NCI-H2081 (cell line): ENCODE measurements around the gene MPPED1.

ENCODE experiments used
- DNase-seq, 2 experiments: peaks; one replicate each; lab custom pipeline; 2025; lab: John Stamatoyannopoulos, UW

The MPPED1 gene

GRCh38 chr22:43498856-43499253 lies 87.0 kb downstream of the MPPED1 start:
- no peak for DNase-seq

DNA sequence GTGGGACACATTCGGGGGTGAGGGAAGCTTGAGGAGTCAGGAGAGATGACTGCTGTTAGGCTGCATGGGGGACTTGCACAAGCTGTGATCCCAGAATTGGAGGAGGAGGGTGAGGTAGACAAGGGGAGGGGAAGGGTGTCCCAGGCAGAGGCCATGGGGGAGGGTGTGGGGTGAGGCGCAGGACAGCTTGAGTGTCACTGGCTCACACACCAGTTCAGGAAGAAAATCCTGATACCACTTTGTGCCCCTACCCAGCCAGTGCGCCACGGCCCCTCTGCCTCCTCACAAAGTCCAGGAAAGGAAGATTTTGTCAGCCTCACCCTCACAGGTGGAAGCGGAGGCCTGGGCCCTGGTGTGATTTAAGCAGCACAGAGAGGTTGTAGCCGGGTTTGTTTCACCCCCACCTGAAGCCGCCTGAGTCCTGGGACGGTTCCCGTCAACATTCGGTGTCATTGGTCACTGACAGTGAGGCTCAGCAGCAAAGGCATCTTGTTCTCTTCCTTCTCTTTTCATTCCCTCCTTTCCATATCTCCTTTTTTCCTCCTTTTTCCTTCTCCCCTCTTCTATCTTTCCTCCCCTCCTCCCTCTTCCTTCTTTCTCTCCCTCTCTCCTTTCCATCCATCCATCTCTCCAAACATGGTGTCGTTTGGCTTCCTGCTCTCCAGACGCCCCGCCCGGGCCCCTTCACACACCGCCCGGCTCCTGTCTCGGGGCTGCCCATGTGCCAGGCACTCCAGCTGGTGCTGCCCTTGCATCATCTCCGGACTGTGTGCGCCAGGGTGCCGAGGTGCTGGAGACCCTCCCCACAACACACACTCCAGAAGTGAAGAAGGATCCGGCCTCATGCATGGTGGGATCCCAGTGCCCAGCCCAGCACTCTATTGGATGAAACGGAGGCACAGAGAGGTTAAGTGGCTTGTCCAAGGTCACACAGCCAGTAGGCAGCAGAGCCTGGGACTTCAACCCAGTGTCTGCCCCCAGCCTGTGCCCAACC lies 89.3 kb downstream of the MPPED1 start:
- DNase-seq = no peak

GRCh38 chr22:43501878-43502277 lies 90.1 kb downstream of the MPPED1 start:
- DNase-seq = no peak

DNA sequence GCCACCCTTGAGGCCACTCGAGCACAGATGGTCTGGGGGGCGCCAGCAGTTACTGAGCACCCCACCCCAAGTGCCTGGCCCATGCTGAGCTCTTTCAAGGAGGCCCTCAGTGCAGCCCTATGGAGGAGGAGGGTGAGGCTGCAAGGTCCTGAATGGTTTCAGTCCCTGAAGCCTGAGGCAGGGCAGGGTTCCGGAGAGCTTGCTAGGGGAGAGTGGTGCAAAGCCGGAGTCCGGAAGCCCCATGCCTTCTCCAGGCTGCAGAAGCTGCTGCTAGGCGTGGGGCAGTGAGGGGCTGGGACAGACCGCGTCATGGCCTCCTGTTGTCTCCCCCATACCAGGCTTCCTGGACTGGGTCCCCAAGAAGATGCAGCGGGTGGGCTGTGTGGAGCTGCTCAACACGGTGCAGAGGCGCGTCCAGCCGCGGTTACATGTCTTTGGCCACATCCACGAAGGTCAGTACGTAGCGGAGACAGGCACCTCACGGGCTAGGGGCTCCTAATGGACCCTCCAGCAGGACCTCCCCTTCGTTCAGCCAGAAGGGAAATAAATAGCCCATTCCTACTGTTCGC lies 90.6 kb downstream of the MPPED1 start:
- DNase-seq = no peak

GRCh38 chr22:43504068-43504467 lies 92.3 kb downstream of the MPPED1 start:
- no peak for DNase-seq

GRCh38 chr22:43504666-43505261 lies 93.0 kb downstream of the MPPED1 start:
- DNase-seq = no peak

DNA sequence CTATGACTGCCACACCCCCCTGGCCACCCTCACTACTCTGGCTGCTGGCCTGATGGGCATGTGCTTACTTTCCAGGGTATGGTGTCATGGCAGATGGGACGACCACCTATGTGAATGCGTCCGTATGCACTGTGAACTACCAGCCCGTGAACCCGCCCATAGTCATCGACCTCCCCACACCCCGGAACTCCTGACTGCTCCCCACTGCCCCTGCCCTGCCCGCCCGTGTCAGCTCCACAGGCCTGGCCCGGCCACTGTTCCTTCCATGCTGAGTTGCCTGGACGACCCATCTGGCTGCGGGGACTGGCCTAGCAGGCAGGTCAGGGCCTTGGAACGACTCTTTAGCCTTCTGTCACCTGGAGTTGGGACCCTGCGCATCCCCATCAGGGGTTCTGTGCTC lies 93.6 kb downstream of the MPPED1 start:
- DNase-seq = no peak

DNA sequence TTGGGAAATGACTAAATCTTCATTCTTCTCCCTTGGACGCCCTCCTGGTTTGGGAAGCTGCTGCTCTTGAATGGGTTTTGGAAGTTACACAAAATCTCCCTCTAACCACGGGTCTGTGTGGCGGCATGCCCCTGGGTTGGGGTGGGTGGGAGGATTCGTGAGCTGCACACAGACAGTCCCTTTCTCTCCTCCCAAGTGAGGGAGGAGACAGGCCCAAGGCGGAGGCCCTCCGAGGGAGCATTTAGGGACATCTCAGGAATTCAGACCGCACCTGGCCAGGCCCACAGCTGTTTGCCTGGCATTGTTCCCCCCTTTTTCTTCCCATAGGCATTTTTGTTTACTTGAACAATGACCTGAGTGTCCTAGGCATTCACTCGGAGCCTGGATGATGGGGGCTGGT lies 94.1 kb downstream of the MPPED1 start:
- no peak for DNase-seq

DNA sequence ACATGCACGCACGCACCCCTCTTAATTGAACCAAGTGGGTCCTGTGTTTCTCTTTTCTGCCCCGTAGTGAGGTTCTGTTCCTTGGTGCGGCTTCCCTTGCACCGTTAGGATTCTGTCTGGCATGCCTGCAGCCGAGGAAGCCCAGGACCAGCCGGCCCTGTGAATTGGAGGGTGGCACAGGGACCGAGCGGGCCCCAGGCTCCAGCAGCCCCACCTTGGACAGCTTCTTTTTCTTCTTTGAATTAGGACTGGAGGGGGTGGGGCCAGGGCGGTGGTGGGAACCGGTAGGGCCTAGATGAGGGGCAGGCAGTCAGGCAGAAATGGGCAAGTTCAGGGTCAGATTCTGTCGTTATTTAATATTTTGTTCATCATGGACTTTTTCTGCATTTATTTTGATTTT lies 94.7 kb downstream of the MPPED1 start:
- no peak for DNase-seq

DNA sequence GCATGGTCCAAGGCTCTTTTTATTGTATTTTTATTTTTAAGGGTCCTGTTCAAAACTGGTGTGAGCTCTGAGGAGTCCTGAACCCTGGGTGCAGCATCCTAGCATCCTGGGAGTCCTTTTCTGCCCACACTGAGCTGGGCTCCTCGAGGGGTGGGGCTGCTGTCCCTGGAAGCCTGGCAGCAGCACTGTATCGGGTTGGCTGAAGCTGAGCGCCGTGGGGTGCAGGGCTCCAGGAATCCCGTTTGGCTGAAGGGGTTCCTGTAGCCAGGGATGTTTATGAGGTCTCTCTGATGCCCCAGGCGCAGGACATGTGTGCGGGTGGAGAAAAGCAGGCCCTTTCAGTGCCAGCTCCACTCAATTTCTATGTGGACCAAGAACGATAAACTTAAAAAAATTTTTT lies 95.4 kb downstream of the MPPED1 start:
- no peak for DNase-seq

GRCh38 chr22:43508489-43508888 lies 96.7 kb downstream of the MPPED1 start:
- DNase-seq = no peak

- no peak for DNase-seq
Measured at GRCh38 chr22:43509337-43509736, 97.5 kb downstream of the MPPED1 start.

DNA sequence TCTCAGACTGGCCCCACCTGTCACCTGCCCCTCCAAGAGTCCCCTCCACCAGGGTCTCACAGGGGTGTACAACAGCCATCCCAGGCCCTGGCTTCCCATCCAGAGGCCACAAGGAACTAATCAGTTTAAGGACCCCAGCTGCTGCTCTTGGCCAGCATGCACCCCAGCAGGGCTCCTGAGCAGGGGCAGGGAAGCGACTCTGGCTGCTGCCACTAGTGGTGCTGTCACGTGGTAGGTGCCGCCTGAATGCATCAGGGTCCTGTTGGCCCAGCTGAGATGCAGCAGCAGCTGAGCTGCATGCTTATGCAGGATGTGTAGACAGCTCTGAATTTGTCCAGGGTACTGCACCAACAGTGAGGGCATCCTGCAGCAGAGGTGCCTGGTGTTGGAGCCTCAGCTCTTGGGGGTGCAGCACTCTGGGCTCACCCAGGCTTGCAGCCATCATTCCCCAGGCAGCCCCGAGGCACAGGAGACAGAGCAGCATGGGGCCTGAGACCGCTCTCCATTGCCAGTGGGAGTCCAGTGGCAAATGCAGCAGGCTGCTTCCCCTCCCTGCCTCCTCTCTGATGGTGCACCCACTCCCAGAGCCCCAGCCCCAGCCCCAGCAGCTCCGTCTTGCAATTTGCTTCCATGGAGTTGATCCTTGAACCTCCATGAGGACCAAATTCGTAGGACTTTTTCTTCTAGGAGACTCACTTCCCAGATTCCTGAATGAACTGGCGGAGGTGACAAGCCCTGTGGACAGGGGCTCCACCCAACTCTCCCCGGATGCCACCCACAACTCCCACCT lies 98.7 kb downstream of the MPPED1 start:
- no peak for DNase-seq

DNA sequence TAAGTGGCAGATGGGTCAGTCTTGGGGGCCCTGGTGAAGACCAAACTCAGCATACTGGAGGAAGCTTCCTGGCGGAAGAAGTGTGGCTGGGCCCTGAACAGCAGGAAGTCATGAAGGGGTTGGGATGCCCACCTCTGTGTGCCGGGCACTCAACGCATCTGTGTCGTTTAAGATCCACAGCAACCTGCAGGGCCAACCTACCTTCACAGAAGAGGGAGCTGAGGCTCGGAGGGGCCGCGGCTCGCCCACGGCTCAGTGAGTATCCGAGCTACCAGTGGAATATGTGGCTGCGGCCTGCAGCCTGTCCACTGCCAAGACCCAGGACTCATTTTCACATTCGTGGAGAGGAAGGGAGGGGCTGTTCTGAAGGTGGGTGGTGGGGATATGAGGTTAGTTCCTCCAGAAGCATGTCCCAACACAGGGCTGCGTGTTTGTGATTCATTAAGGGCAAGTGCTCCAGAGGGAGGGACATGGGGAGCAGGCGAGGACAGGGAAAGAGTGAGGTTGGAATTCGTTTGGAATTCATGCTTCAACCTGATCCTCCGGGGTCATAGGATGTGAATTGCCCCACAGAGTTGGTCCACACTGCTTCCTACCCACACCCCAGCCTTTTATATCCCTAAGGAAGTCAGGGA lies 99.6 kb downstream of the MPPED1 start:
- no peak for DNase-seq

DNA sequence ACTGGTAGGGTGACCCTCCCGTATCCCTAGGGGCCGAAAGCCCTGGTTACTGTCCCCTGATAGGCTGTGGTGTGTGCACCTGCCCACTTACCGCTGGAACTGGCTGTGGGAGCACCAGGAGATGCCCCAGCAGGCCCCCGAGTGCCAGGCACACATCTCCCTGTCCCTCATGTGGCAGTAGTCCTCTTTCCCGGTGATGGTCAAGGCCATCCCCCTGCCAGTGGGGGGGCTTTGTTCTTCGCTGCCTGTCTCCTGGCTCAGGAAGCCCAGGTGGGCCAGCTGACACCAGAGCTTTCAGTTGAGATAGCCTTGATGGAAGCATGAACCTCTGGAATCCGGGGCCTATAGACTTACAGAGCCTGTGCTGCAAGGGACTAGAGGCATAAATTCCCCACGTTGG lies 100.5 kb downstream of the MPPED1 start:
- DNase-seq = no peak

DNA sequence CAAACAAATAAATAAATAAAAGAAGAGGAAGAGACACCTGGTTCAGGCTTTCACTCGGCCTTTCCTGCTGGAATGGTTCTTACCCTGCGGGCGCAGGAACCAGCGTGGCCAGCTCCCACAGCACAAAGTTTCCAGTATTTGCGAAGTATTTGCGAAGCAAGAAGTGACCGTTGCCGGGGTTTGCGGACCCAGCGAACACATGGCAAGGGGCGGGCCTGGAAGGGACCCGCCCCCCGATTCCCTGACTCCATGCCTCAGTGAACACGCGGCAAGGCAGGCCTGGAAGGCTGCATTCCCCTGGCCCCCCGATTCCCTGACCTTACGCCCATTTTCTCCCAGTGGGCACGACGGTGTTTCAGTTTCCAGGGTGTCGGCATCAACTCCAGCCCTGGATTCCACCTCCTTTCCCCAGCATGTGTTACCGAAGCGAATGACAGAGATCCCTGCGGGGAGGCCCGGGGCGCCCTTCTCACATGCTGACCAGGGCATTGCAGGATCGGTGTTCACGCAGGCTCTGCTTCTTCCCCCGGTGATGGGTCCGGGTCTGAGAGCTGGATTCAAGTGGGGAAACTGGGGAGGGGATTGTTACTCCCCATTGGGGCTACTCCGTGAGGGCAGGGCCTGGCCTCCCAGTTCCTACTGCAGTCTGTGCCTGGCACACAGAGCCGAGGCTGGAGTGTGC lies 102.8 kb downstream of the MPPED1 start:
- no peak for DNase-seq

- no peak for DNase-seq
Measured at GRCh38 chr22:43515411-43515810, 103.6 kb downstream of the MPPED1 start.

DNA sequence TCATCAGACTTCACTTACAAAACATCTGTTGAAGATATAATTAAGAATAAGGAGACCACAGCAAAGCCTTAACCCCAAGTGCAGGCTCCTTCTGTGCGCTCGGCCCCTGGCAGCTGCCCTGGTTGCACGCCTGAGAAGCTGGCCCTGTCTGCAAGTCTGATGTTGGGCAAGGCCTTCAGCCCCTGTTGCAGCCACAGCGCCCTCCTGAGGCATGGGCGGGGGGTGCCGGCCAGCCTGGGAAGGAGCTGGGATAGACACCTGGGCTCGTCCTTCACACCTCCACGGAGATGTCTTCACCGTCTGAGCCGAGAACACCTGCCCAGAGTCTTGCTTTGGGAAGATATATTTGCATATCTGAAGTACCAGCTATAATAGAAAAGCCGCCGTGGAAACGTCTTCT lies 104.1 kb downstream of the MPPED1 start:
- no peak for DNase-seq

DNA sequence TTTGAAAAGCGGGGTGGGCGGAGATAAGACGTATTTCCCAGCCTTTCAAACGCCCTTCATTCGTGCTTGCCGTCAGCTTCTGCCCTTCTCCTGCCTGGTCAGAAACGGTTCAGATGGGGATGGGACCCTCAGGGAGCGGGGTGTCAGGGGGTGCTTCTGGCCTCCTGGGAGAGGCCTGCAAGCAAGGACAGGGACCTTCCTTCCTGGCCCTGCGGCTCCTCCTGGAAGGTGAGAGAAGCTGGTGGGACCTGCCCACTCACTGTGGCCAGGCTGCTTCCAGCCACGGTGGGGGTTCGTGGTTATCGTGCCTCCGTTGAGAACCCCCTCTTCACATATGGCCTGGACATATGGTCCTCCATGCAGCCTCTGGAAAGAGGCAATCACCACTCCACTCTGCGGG lies 104.6 kb downstream of the MPPED1 start:
- DNase-seq = no peak

DNA sequence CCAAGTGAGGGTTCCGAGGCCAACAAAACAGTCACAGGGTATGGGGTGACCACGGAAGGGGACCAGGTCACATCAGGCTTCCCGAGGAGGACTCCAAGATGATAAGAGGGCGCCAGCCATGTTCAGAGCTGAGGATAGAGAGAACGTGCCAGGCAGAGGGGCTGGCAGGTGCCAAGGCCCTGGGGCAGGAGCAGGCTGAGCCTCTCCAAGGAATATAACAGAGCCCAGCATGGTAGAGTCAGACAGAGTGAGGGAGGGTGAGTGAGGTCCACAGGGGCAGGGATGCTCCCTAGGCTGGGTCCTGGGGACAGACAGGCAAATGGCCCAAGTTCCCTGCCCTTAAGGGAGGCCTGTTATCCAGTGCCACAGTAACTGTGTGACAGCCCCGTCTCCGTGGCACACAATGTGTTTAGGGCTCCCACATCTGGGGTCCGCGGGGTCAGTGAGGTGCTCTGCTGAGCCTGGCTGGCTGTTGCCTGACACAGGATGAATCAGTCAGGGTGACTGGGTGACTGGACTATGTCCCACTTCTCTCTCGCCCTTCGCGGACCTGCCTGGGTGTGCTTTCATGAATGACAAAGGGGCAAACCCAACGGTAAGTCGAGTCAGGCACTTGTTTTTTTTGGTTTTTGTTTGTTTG lies 105.3 kb downstream of the MPPED1 start:
- DNase-seq = no peak

- no peak for DNase-seq
Measured at GRCh38 chr22:43520632-43521039, 108.8 kb downstream of the MPPED1 start.
